ENCODE measurements around the gene CEMP1. TPM values are rescaled to one million over a fixed set of nuclear protein-coding genes. Genes with fewer than 3 reads are reported as not detected.

Gene CEMP1
- total and polyA plus RNA-seq, 5 experiments from 2014 or later = 0.81 to 6.0 (median 2.1) TPM

- no peak overlapping the region for H3K4me3 Mint-ChIP-seq
- H3K9me3 Mint-ChIP-seq = no peaks in the 10 kb centered on the region
- DNase-seq = no peak
- POLR2A ChIA-PET = no interaction called here
- peaks cover 0 to 35% (median 1%) of the 10 kb centered on the region in 3 donors for H3K36me3 Mint-ChIP-seq
- H3K27me3 Mint-ChIP-seq = peaks cover 0 to under 1% (median 0%) of the 10 kb centered on the region in 5 donors
- peak overlapping the region in 2 of 10 donors; percentile 37 to 62 for H3K27ac Mint-ChIP-seq
- ATAC-seq = no peak
- H3K4me1 Mint-ChIP-seq = peaks cover 4 to 31% (median 19%) of the 10 kb centered on the region in 4 donors
Measured at GRCh38 chr16:2526135-2526534, 5.1 kb downstream of the CEMP1 start.

GRCh38 chr16:2524339-2524938, 6.8 kb downstream of the CEMP1 start:
- no peak for DNase-seq
- ATAC-seq = no peak
- Mint-ChIP-seq H3K36me3 (peaks cover 0 to 44% (median 1%) of the 10 kb centered on the region in 3 donors), H3K27me3 (peaks cover 0 to 5% (median 0%) of the 10 kb centered on the region in 5 donors), H3K4me3 (peak overlapping the region in 1 of 10 donors; percentile 72), H3K9me3 (no peaks in the 10 kb centered on the region), H3K4me1 (peaks cover 9 to 33% (median 28%) of the 10 kb centered on the region in 4 donors), H3K27ac (peak overlapping the region in 6 of 10 donors; percentile 16 to 65 (median 36))
- POLR2A ChIA-PET = interaction anchor here (0.6 to 1.7 kb wide), 3 partner anchors 8 to 10 kb away, joined by 5 to 11 read pairs (median 5); partner anchors contain the start of gene ATP6V0C

DNA sequence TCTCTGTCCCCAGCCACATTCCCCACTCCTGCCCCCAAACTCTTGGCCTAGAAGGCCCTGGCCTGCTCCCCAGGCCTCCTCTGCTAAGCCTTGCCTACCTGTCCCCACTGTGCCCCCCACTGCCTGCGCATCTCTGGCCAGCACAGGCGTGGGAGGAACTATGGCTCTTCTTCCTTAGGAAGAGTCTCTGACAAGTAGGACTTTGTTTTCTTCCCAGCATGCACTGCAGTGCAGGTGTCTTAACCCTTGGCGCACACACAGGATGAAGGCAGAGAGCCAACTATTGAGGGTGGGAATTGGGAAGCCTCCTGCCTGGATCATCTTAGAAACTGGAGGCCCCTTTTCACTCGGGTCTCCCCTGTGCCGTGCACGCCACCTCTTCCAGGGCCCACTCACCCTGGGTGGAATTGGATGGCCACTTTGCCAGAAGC, 7.4 kb downstream of the CEMP1 start:
- peaks cover 13 to 39% (median 33%) of the 10 kb centered on the region in 4 donors for H3K4me1 Mint-ChIP-seq
- peak overlapping the region in 4 of 10 donors; percentile 60 to 77 (median 66) for H3K27ac Mint-ChIP-seq
- H3K36me3 Mint-ChIP-seq = peaks cover 0 to 44% (median 1%) of the 10 kb centered on the region in 3 donors
- H3K9me3 Mint-ChIP-seq = no peaks in the 10 kb centered on the region
- no peak for DNase-seq
- no peak for ATAC-seq
- peak overlapping the region in 3 of 10 donors; percentile 50 to 59 (median 50) for H3K4me3 Mint-ChIP-seq
- H3K27me3 Mint-ChIP-seq = peaks cover 0 to 5% (median 0%) of the 10 kb centered on the region in 5 donors
- POLR2A ChIA-PET = interaction anchor here (0.6 to 1.1 kb wide), 2 partner anchors 9 to 11 kb away, joined by 5 read pairs; no protein-coding TSS in a partner anchor

- no peaks in the 10 kb centered on the region for H3K9me3 Mint-ChIP-seq
- peaks cover 0 to 44% (median under 1%) of the 10 kb centered on the region in 3 donors for H3K36me3 Mint-ChIP-seq
- peak overlapping the region; percentile 88 to 99 (median 97) for H3K27ac Mint-ChIP-seq
- peaks cover 0 to 5% (median 0%) of the 10 kb centered on the region in 5 donors for H3K27me3 Mint-ChIP-seq
- peak; percentile 72 to 83 for ATAC-seq
- peak; percentile 57 to 91 (median 81) for DNase-seq
- peaks cover 27 to 66% (median 60%) of the 10 kb centered on the region in 4 donors for H3K4me1 Mint-ChIP-seq
- POLR2A ChIA-PET = interaction anchor here (0.7 to 4.1 kb wide), 9 partner anchors 8 to 366 kb away, joined by 3 to 98 read pairs (median 5); partner anchors contain the start of genes CEMP1, MLST8, PDPK1 and PGP
- H3K4me3 Mint-ChIP-seq = peak overlapping the region; percentile 84 to 96 (median 90)
Measured at GRCh38 chr16:2520784-2521531, 10.2 kb downstream of the CEMP1 start.

- peak within 1 kb of the TSS; percentile 84 to 96 (median 90) for H3K4me3 Mint-ChIP-seq
- H3K4me1 Mint-ChIP-seq = peaks cover 34 to 73% (median 67%) of the 10 kb centered on the region in 4 donors
- H3K36me3 Mint-ChIP-seq = peaks cover 0 to 41% (median 0%) of the 10 kb centered on the region in 3 donors
Measured at GRCh38 chr16:2520097-2520783, 11.0 kb downstream of the CEMP1 start, which contains the start of gene AMDHD2. Gene AMDHD2, plus strand, starts transcription at chr16:2520371. Its CDS starts 88 bp downstream, at chr16:2520459.

DNA sequence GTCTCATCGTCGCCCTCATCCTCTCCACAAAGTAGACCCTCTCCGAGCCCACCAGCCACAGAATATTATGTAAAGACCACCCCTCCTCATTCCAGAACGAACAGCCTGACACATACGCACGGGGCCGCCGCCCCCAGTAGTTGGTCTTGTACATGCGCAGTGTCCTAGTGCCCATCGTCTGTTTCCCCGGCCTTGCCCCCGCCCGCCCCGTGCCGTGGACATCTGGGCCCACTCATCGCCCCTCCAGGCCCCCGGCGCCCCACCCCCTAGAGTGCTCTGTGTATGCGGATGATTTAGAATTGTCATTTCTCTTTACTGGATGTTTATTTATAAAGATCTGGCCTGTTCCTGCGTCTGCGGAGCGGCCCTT, 11.5 kb downstream of the CEMP1 start:
- peak overlapping the region; percentile 91 to 98 (median 96) for H3K27ac Mint-ChIP-seq

More at GRCh38 chr16:2520097-2520783, 11.0 kb downstream of the CEMP1 start, which contains the start of gene AMDHD2:
- DNase-seq (peak; percentile 82 to 94 (median 90)), ATAC-seq (peak; percentile 59 to 64)
- no peaks in the 10 kb centered on the region for H3K9me3 Mint-ChIP-seq
- H3K27ac Mint-ChIP-seq = peak within 1 kb of the TSS; percentile 91 to 99 (median 97)
- POLR2A ChIA-PET = interaction anchor here (0.7 to 4.1 kb wide), 11 partner anchors 8 to 365 kb away, joined by 3 to 98 read pairs (median 4); partner anchors contain the start of genes CEMP1, MLST8, PDPK1 and PGP
- H3K27me3 Mint-ChIP-seq = peaks cover 0 to 5% (median 0%) of the 10 kb centered on the region in 5 donors

GRCh38 chr16:2518823-2519710, 12.1 kb downstream of the CEMP1 start:
- DNase-seq = no peak
- Mint-ChIP-seq H3K4me1 (peaks cover 35 to 73% (median 67%) of the 10 kb centered on the region in 4 donors), H3K4me3 (peak overlapping the region; percentile 29 to 96 (median 78)), H3K9me3 (no peaks in the 10 kb centered on the region), H3K27ac (peak overlapping the region; percentile 65 to 98 (median 96)), H3K27me3 (peaks cover 0 to 5% (median 0%) of the 10 kb centered on the region in 5 donors), H3K36me3 (peaks cover 0 to 30% (median 0%) of the 10 kb centered on the region in 3 donors)
- POLR2A ChIA-PET = interaction anchor here (1.2 to 4.1 kb wide), 4 partner anchors 10 to 303 kb away, joined by 3 to 98 read pairs (median 8); partner anchors contain the start of genes CEMP1 and PDPK1
- ATAC-seq = no peak

More for the DNA sequence above, 11.5 kb downstream of the CEMP1 start:
- H3K36me3 Mint-ChIP-seq = peaks cover 0 to 36% (median 0%) of the 10 kb centered on the region in 3 donors
- peaks cover 35 to 76% (median 69%) of the 10 kb centered on the region in 4 donors for H3K4me1 Mint-ChIP-seq
- peaks cover 0 to 5% (median 0%) of the 10 kb centered on the region in 5 donors for H3K27me3 Mint-ChIP-seq
- H3K9me3 Mint-ChIP-seq = no peaks in the 10 kb centered on the region
- peak overlapping the region; percentile 67 to 96 (median 80) for H3K4me3 Mint-ChIP-seq
- POLR2A ChIA-PET = interaction anchor here (0.8 to 4.1 kb wide), 6 partner anchors 9 to 364 kb away, joined by 3 to 98 read pairs (median 6); partner anchors contain the start of genes CEMP1, MLST8, PDPK1 and TBC1D24
- DNase-seq = no peak
- ATAC-seq = no peak

- no peak for DNase-seq
- Mint-ChIP-seq H3K36me3 (peaks cover 0 to 24% (median 0%) of the 10 kb centered on the region in 3 donors), H3K4me3 (peak overlapping the region in 8 of 10 donors; percentile 12 to 96 (median 68)), H3K9me3 (peaks cover 0 to 3% (median 0%) of the 10 kb centered on the region in 9 donors), H3K27ac (peak overlapping the region; percentile 48 to 97 (median 94)), H3K27me3 (peaks cover 0 to 5% (median 0%) of the 10 kb centered on the region in 5 donors), H3K4me1 (peaks cover 36 to 70% (median 65%) of the 10 kb centered on the region in 4 donors)
- POLR2A ChIA-PET = interaction anchor here (1.2 to 4.1 kb wide), 2 partner anchors 14 to 302 kb away, joined by 3 to 98 read pairs; partner anchors contain the start of gene CEMP1
- ATAC-seq = no peak
Measured at GRCh38 chr16:2517954-2518605, 13.1 kb downstream of the CEMP1 start.

GRCh38 chr16:2516391-2517240, 14.6 kb downstream of the CEMP1 start:
- ATAC-seq (no peak), DNase-seq (no peak)
- Mint-ChIP-seq H3K36me3 (peaks cover 0 to 23% (median 0%) of the 10 kb centered on the region in 3 donors), H3K27me3 (peaks cover 0 to 5% (median 0%) of the 10 kb centered on the region in 5 donors), H3K9me3 (peaks cover 0 to 3% (median 0%) of the 10 kb centered on the region in 9 donors), H3K27ac (peak overlapping the region; percentile 86 to 97 (median 96)), H3K4me1 (peaks cover 43 to 83% (median 72%) of the 10 kb centered on the region in 4 donors), H3K4me3 (peak overlapping the region; percentile 86 to 96 (median 90))
- POLR2A ChIA-PET = interaction anchor here (0.6 to 6.8 kb wide), 3 partner anchors 17 to 1835 kb away, joined by 3 to 146 read pairs (median 9); partner anchors contain the start of genes CEMP1 and PDPK1

Data from naive thymus-derived CD8-positive, alpha-beta T cell (primary cell).